Measurements from ENCODE around the gene ARHGAP12. TPM values are rescaled to one million over a fixed set of nuclear protein-coding genes. Genes with fewer than 3 reads are reported as not detected.
A peak's percentile ranks its signal among the peaks of the same experiment; 100 is the strongest.

Gene ARHGAP12
- total RNA-seq, 1 experiment from 2014 or later, result 49.8 TPM

DNA sequence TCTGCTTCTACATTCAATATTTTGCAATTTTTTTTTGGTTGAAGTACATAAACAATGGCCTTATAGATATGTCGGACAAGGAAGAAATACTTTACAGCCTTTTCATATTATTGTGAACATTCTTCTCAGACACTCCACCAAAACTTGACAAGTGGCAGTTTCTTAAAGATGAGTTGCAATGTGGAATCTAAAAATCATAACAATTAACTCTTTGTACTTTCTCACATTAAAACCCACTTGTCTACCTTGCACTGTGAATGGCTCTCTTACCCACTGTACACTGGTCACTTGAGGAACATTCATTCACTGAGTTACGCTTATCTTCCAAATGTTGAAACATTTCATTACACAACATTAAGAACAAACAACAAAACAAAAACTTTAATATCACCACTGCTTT, 44.2 kb downstream of the ARHGAP12 start:
- no peak for DNase-seq (ENCODE audit: low read depth)

- no peak for DNase-seq (ENCODE audit: low read depth)
Observed at GRCh38 chr10:31883397-31883796, 45.2 kb downstream of the ARHGAP12 start.

GRCh38 chr10:31878486-31878885, 50.1 kb downstream of the ARHGAP12 start:
- DNase-seq (ENCODE audit: low read depth), result no peak

GRCh38 chr10:31876652-31877352, 51.8 kb downstream of the ARHGAP12 start:
- no peak for DNase-seq (ENCODE audit: low read depth)

DNA sequence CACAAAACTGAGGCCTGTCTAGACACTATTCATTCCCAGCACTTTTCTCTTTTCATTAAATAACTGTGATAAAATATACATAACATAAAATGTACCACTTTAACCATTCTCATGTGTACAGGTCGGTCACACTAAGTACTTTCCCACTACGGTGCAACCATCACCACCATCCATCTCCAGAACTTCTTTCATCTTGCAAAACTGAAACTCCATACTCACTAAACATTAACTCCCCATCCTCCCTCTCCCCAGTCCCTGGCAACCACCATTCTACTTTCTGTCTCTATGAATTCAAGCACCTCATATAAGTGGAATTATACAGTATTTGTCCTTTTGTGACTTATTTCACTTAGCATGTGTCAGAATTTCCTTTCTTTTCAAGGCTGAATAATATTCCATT, 53.0 kb downstream of the ARHGAP12 start:
- no peak for DNase-seq (ENCODE audit: low read depth)

GRCh38 chr10:31873724-31874123, 54.9 kb downstream of the ARHGAP12 start:
- DNase-seq (ENCODE audit: low read depth), result no peak

GRCh38 chr10:31871266-31872065, 57.2 kb downstream of the ARHGAP12 start:
- DNase-seq (ENCODE audit: low read depth), result peak; percentile 72

GRCh38 chr10:31867646-31868045, 61.0 kb downstream of the ARHGAP12 start:
- DNase-seq (ENCODE audit: low read depth), result no peak

GRCh38 chr10:31866118-31866670, 62.4 kb downstream of the ARHGAP12 start:
- no peak for DNase-seq (ENCODE audit: low read depth)

- peak; percentile 59 for DNase-seq (ENCODE audit: low read depth)
Observed at GRCh38 chr10:31864834-31865518, 63.7 kb downstream of the ARHGAP12 start.

DNA sequence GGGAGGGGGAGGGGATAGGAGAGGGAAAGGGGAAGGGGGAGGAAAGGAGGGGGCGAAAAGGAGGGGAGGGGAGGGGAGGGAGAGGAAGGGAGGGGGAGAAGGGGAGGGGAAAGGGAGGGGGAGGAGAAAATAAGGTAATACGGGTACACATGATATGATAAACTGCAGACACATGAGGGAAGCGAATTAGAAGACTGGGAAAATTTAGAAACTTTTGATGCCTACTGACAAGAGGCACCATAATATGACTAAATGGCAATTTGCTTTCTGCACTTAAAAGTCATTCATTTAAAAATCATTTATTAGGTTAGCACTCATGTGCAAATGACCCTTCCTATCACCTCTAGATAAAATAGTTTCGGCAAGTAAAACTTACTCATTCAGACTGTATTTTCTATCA, 73.6 kb downstream of the ARHGAP12 start:
- DNase-seq (ENCODE audit: low read depth), result no peak

DNA sequence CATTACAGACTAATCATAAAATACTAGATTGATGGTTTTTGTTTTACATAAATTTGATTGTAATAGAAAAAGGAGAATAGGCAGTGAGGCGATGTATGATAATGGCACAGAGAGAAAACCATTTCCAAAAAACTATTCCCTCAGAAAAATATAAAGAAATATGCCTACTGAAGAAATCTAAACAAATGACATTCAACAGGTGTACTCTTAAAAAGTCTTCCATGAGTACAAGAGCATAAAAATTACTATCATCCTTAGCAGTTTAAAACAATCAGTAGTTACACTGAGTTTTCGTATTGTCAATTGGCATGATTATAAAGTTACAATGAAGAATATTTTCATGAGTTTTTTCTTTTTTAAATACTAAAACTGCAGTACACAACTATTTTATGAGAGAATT, 75.0 kb downstream of the ARHGAP12 start:
- DNase-seq (ENCODE audit: low read depth), result no peak

DNA sequence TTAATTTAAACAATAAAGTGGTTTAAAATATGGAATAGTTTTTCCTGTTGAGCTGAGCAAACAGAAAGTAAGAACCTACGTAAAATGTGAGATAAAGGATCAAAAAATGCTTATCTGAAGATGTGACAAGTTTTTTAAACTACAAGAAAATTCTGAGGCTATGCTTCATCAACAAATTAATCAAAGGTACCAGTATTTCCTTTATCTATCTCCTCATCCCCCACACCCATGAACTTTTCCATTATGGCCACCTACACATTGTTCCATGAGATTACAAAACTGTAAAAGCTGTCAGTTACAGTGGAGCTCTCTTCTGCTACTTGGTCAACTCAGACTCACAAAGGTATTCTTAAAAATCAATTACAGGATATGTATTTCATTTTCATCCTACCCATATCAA, 77.4 kb downstream of the ARHGAP12 start:
- DNase-seq (ENCODE audit: low read depth), result no peak

DNA sequence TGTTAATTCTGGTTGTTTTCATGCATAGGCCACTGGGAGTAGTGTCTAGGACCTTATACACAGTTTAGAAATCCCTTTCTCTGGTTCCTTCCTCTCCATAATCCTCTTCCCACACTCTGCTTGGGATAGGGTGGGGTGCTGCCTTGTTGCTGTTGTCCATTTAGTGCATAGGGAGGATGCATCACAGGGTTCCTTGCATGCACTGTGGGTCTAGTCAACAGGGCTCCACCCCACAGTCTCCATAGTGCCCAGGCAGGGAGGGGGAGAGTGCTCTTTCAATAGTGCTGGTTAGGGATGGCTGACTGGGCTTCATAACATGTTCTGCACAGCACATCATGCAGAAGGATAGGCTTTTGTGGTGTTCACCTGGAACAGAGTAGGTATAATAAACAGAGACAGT, 81.1 kb downstream of the ARHGAP12 start:
- DNase-seq (ENCODE audit: low read depth), result no peak

- no peak for DNase-seq (ENCODE audit: low read depth)
Observed at GRCh38 chr10:31838709-31839108, 89.9 kb downstream of the ARHGAP12 start.

GRCh38 chr10:31838065-31838464, 90.6 kb downstream of the ARHGAP12 start:
- no peak for DNase-seq (ENCODE audit: low read depth)

DNA sequence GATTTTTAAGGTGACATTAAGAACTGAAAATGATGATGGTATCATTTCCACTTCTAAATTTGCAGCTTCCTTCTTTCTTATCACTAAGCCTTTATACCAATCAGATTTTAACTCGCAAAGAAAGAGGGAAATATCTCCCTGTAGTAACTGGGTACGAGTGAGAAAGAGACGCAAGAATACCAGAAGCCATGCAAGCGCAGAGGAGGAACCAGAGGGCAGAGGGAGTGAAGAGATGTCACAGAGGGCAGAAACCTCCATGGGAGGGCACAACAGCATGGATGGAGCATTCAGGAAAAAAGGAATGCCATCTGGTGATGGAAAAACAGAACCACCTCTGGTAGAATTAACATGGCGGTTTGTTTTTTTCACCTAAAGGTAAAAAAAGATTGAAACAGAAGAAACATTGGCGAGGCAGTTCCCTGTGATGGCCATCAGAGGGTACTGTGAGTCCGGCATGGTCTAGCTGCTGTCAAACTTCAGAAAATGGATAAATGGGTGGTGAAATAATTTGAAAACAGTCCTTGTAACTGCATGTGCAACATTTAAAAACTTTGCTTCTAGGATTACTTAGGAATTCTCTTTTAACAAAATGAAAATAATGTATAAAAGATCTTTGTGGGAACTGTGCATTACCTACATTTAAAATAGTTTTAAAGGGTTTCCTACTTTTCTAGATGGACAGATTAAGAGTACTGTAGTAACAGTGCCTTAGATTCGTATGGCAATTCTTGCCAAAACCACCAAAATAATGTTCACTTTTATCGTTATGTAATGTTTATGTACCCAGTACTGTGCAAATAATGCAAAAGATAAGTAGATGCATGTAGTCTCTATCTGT, 91.8 kb downstream of the ARHGAP12 start:
- DNase-seq (ENCODE audit: low read depth), result peak; percentile 38

DNA sequence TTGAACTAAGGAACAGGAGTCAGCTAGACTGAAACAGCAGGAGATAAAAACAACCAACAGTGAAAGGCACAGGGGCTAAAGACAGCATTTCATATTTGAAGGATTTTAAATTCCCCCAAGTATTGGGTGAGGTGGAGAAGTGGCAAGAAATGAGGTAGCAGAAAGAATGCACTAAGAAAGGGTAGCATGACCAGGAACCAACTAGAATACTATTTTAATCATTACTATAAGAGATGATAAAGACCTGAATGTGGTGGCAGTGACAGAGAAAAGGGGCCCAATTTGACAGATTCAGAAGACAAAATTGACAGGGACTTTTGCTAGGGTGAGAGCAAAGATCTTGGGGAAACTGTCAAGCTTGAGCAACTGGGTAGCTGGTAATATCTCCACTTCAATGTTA, 94.9 kb downstream of the ARHGAP12 start:
- no peak for DNase-seq (ENCODE audit: low read depth)

DNA sequence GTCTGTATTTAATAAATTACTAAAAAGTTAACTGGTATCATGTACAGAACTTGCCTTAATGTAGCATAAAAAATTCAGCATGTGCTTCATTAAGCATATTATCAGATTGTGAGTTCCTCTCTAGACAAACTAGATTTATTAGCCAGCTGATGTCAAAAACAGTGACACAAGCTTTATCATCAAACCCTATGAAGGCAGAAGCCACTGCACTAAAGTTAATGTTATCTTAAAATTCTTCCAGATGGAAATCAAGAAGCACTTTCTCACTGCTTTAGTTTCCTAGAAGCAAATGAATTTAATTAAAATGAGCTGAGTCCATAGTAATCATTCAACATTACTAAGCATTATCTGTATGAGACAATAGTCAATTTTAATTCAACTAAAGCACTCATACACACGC, 96.4 kb downstream of the ARHGAP12 start:
- DNase-seq (ENCODE audit: low read depth), result no peak

- DNase-seq (ENCODE audit: low read depth), result peak; percentile 64
Observed at GRCh38 chr10:31830887-31831286, 97.7 kb downstream of the ARHGAP12 start.

DNA sequence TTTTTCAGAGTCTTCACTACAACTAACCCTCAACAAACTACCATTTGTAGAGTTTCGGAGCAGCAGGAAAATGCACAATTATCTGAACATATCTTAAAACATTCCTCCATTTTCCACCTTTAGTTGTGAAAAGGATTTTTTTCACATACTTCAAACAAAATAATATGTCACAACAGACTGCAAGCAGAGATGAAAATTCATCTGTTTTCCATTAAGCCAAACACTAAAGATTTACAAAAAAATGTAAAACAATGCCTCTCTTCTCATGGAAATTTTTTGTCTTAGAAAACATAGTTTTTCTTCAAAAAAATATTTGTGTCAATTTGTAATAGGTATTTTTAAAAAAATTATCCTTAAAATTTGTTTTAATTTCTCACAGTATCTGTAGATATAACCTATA, 98.9 kb downstream of the ARHGAP12 start:
- no peak for DNase-seq (ENCODE audit: low read depth)

Measured in LHCN-M2 (cell line).